Body of pancreas (tissue), 4 donors: ENCODE results near the gene ITLN2. TPM values are rescaled to one million over a fixed set of nuclear protein-coding genes. Genes with fewer than 3 reads are reported as not detected.

Experiments used
- ATAC-seq: fragments of 150-250 bp; one replicate; pipeline ENCODE4 v1.9.1; 2016
- DNase-seq, 4 donors: peaks; one replicate each; pipeline ENCODE4 v3.0.0-alpha.2; 2019
- H3K27ac ChIP-seq, 4 donors: fragments of 200-600 bp; sonication (generic); 1 replicate in 3 of 4; 2 replicates in 1 of 4; pipeline versions ENCODE4 v1.5.1 to v1.6.1; 2016 to 2019; ENCODE audit warnings: mild to moderate bottlenecking in 1 of 4, mixed read lengths in 1 of 4, moderate library complexity in 1 of 4
- H3K27me3 ChIP-seq, 2 donors: fragments of 200-600 bp; sonication (generic); one replicate each; pipeline ENCODE4 v1.6.0; 2016; ENCODE audit warnings: mild to moderate bottlenecking in 1 of 2
- H3K36me3 ChIP-seq, 2 donors: fragments of 200-600 bp; sonication (generic); replicated peaks in 1 of 2; 2 replicates each; pipeline ENCODE4 v1.5.1; 2016; ENCODE audit warnings: low read depth in 2 of 2; ENCODE audit not compliant: insufficient read depth in 1 of 2
- H3K4me1 ChIP-seq: fragments of 200-600 bp; sonication (generic); one replicate; pipeline ENCODE4 v1.6.0; 2016
- H3K4me3 ChIP-seq, 2 donors: fragments of 200-600 bp; sonication (generic); 1 replicate in 1 of 2; 2 replicates in 1 of 2; pipeline ENCODE4 v1.5.1; 2016 to 2019
- H3K9me3 ChIP-seq, 3 donors: fragments of 200-600 bp; sonication (generic); 1 replicate in 2 of 3; 2 replicates in 1 of 3; pipeline ENCODE4 v1.5.1; 2016
- CTCF ChIP-seq, 7 experiments: fragments of 450-650 bp in 4 of 7; fragments of 200-600 bp in 3 of 7; sonication (generic) in 3 of 7; IDR thresholded peaks; one replicate each; pipeline ENCODE4 v1.5.1; 2016 to 2019; ENCODE audit warnings: antibody characterized with exemption in 7 of 7
- POLR2A ChIP-seq, 3 donors: fragments of 450-650 bp; IDR thresholded peaks; one replicate each; pipeline ENCODE4 v1.6.1; 2016; ENCODE audit warnings: antibody characterized with exemption in 3 of 3, mild to moderate bottlenecking in 2 of 3
- WGBS, 2 donors: methylation state at CpG; one replicate each; pipeline ENCODE4 v1.1.5; 2017; 5-methylcytosine and 5-hydroxymethylcytosine counted together
- intact Hi-C: fragments of 100-400 bp; cut with DNase I; formaldehyde crosslinking; loops from one replicate; pipeline ENCODE4 v1.15.1; 2023
- total RNA-seq, 2 donors: library from RNA; depleted of rRNA; stranded (reverse); fragments of >200 nt; gene quantifications; one replicate each; pipeline ENCODE4 v1.1.0, GENCODE V29; 2016

ITLN2 gene
- total RNA-seq: not detected

- intact Hi-C loops: loop anchor here (5.0 kb wide), 2 partner anchors 117 to 227 kb away; no protein-coding TSS in a partner anchor
- WGBS, 2 donors: 70 to 79% methylated on average over 7 to 8 of the region's 8 CpGs
- Histone ChIP-seq H3K27ac (no peak within 1 kb of the TSS), H3K4me3 (no peak within 1 kb of the TSS), H3K9me3 (no peaks in the 10 kb centered on the region), H3K4me1 (no peaks in the 10 kb centered on the region), H3K27me3 (no peaks in the 10 kb centered on the region), H3K36me3 (no peaks in the 10 kb centered on the region)
- no peak for TF ChIP-seq POLR2A (IDR thresholded peaks at IDR 0.05)
- peak; percentile 27 to 64 (median 57) for TF ChIP-seq CTCF (IDR thresholded peaks at IDR 0.05)
- ATAC-seq (peak; percentile 61), DNase-seq (peak; percentile 41 to 50 (median 47))
Observed at GRCh38 chr1:160954158-160955104, at the start of gene ITLN2. Gene ITLN2 (minus strand): TSS chr1:160954809. CDS start chr1:160954741, 68 bp downstream.

- TF ChIP-seq CTCF (IDR thresholded peaks at IDR 0.05): no peak
- no peak for TF ChIP-seq POLR2A (IDR thresholded peaks at IDR 0.05)
- DNase-seq (no peak), ATAC-seq (no peak)
- Histone ChIP-seq H3K27ac (no peak overlapping the region), H3K27me3 (no peaks in the 10 kb centered on the region), H3K4me3 (no peak overlapping the region), H3K4me1 (peaks cover 10% of the 10 kb centered on the region), H3K9me3 (no peaks in the 10 kb centered on the region), H3K36me3 (peaks cover 15 to 19% of the 10 kb centered on the region in 2 donors)
- intact Hi-C loops: no loop called here
- 77 to 79% methylated on average over 5 of the region's 5 CpGs for WGBS, 2 donors
Observed at GRCh38 chr1:161001525-161001924, 46.9 kb upstream of the ITLN2 start.

- DNase-seq (no peak), ATAC-seq (no peak)
- peaks cover 15 to 19% of the 10 kb centered on the region in 2 donors for H3K36me3 ChIP-seq
- WGBS, 2 donors: 79 to 91% methylated on average over 6 to 11 of the region's 11 CpGs
- intact Hi-C loops: no loop called here
- no peak overlapping the region for H3K4me3 ChIP-seq
- no peak overlapping the region for H3K27ac ChIP-seq
- no peaks in the 10 kb centered on the region for H3K9me3 ChIP-seq
- peaks cover 8% of the 10 kb centered on the region for H3K4me1 ChIP-seq
- H3K27me3 ChIP-seq: no peaks in the 10 kb centered on the region
- no peak for TF ChIP-seq CTCF (IDR thresholded peaks at IDR 0.05)
- TF ChIP-seq POLR2A (IDR thresholded peaks at IDR 0.05): no peak
Observed at GRCh38 chr1:161000736-161001480, 46.3 kb upstream of the ITLN2 start.

- ATAC-seq: no peak
- DNase-seq: no peak
- TF ChIP-seq POLR2A (IDR thresholded peaks at IDR 0.05) (no peak), CTCF (IDR thresholded peaks at IDR 0.05) (no peak)
- 85 to 87% methylated on average over 5 of the region's 5 CpGs for WGBS, 2 donors
- no peaks in the 10 kb centered on the region for H3K27me3 ChIP-seq
- intact Hi-C loops: loop anchor here (10.0 kb wide), 1 partner anchor 95 kb away; the partner anchor contains the start of gene KLHDC9
- H3K4me1 ChIP-seq: peaks cover 8% of the 10 kb centered on the region
- H3K9me3 ChIP-seq: no peaks in the 10 kb centered on the region
- H3K27ac ChIP-seq: no peak overlapping the region
- H3K36me3 ChIP-seq: peaks cover 15 to 19% of the 10 kb centered on the region in 2 donors
- no peak overlapping the region for H3K4me3 ChIP-seq
Observed at GRCh38 chr1:160999376-160999775, 44.8 kb upstream of the ITLN2 start.
